NOMO-1 treated with dmso at 0.1 percent for 144 hours (cell line): ENCODE measurements around the gene AKNAD1.
"Not testable (repeated sequence)": the region's sequence is repeated elsewhere in the genome, so short reads cannot be mapped to it uniquely, and the experiment has no call there.

Experiments
- DNase-seq: peaks from one replicate; lab custom pipeline; 2025; ENCODE audit not compliant: unreplicated experiment; lab: John Stamatoyannopoulos, UW

AKNAD1 gene

DNA sequence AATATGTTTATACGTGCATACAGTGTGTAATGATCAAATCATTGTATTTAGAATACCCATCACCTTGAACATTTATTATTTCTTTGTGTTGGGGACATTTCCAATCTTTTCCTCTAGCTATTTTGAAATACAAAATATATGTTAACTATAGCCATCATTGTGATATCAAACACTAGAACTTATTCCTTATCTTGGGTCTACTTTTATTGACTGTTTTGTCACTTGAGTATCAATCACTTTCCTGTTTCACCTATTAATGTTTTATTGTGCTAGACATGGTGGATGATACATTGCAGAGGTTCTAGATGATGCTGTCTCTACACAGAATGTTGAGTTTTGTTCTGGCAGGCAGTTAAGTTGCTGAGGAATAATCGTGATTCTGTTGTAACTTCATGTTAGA, 64.5 kb downstream of the AKNAD1 start:
- DNase-seq = no peak

DNA sequence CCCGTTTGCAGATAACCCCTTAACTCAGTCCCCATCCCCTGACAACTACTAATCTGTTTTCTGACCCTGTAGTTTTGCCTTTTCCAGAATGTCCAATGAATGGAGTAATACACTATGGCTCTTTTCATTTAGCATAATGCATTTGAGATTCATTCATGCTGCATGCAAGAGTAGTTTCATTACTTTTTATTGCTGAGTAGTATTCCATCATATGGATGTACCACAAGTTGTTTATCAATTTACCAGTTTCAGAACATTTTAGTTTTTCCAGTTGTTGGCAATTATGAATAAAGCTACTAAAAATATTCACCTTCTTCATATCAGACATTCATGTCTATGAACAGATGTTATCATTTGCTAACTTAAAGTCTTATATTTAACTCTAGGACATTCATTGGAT, 65.1 kb downstream of the AKNAD1 start:
- DNase-seq = no peak

DNA sequence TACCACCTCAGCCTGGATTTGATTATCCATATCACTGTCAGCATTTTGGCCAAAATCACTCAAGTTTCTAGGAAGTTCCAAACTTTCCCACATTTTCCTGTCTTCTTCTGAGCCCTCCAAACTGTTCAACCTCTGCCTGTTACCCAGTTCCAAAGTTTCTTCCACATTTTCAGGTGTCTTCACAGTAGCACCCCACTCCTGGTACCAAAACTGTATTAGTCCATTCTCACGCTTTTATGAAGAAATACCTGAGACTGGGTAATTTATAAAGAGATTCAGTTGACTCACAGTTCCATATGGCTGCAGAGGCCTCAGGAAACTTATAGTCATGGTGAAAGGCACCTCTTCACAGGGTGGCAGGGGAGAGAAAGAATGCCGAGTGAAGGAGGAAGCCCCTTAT, 71.0 kb downstream of the AKNAD1 start:
- no peak for DNase-seq

DNA sequence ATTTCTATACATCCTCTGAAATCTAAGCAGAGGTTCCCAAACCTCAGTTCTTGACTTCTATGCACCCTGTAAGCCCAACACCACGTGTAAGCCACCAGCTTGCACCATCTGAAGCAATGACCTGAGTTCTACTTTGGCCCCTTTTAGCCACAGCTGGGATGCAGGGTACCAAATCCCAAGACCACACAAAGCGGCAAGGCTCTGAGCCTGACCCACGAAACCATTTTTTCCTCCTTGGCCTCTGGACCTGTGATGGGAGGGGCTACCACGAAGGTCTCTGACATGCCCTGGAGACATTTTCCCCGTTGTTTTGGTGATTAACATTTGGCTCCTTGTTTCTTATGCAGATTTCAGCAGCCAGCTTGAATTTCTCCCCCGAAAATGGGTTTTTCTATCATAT, 71.6 kb downstream of the AKNAD1 start:
- no peak for DNase-seq

DNA sequence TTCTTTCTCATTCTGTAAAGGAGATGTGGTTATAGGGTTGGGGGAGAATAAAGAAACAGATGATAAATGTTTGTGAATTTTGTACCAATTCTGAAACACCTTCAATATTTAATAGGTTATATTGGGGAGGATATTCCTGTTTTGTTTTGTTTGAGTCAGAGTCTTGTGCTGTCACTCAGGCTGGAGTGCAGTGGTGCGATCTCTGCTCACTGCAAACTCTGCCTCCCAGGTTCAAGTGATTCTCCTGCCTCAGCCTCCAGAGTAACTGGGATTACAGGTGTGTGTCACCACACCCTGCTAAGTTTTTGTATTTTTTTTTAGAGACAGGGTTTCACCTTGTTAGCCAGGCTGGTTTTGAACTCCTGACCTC, 75.3 kb downstream of the AKNAD1 start:
- not testable (repeated sequence) for DNase-seq

DNA sequence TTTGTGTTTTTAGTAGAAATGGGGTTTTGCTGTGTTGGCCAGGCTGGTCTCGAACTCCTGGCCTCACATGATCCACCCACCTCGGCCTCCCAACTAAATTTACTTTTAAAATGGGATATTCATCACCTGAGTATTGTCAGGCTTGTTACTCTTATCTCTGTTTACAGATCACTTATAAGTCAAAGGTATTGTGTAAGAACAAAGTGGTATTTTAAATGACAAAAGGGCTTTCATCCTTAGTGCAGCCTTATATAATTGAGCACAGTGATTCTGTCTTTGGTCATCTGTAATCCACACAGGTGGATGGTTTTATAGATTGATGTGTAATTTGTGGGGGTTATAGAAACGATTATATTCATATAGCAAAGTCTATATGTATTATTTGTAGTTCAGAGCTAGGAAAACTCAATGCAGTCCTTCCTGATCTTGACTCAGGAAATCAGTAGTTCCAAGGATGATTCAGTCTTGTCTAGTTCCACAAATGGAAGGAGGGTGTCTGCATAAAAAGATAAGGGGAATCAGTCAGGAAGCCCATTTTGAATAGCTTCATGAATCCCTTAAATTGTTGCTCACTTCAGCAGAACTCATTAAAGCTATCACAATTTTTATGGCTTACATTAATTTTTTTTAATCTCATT, 75.8 kb downstream of the AKNAD1 start:
- no peak for DNase-seq

DNA sequence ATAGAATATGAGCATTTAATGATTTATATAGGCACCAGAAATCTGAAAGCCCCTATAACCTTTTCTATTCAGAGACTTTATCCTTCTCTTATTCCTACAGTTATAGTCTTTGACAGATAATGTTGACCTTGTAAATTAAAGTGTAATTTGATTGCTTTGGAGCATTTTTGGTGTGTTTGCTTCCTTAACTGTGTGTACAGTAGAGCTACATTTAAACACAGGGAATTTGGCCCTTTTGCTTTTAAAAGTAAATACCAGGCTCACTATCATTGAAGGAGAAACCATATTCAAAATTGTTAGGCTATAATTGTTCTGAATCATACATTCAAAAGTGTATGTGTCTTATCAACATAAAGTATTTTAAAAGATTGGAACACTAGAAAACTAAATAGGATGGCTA, 77.4 kb downstream of the AKNAD1 start:
- DNase-seq = no peak

DNA sequence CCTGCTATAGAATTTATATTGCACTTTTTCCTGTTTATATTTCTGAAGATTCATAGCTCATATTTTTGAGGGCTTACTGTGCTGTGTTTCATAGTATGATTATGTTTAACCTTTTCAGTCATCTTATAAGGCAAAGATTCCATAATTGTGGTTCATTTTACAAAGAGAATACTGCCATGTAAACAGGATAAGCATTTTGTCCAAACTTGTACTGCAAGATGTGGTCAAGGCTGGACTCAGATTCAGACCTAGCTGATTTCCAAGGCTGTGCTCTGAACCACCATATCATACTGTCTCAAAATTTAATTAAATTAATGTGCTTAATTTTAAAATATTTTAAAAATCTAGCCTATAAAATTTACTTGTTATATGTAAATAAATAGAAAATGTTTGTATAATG, 79.1 kb downstream of the AKNAD1 start:
- no peak for DNase-seq

DNA sequence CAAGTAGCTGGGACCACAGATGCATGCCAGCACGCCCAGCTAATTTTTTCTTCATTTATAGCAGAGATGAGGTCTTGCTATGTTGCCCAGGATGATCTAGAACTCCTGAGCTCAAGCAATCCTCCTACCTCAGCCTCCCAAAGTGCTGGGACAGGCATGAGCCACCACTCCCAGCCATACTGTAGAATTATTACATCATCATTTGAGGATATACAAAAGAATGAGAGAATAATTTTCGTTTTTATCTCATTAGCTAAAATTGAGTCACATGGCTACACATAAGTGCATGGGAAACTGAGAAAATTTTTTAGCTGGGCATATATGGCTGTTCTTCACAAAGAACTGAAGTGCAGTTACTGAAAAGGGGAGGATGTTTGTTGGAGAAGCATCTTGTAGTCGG, 89.2 kb downstream of the AKNAD1 start:
- DNase-seq = no peak

DNA sequence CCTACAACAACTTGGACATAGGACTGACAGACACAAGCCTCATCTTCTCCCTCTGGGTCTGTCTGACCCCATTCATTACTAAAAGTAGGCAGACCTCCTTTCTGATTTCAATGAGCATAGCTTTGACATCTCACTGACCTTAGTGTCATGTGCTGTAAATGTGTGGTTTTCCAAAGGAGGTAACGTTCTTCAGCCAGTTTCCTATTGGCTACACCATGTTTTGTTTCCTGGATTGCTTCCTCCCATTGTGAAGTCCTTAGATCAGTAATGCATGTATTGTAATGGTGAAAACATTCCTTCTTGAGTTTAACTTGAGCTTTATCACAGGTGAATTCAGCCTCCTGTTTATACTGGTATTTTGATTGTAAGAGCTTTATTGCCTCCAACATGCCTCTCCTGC, 89.8 kb downstream of the AKNAD1 start:
- DNase-seq = no peak
